ENCODE data around the gene ACTL8. TPM values are rescaled to one million over a fixed set of nuclear protein-coding genes. Genes with fewer than 3 reads are reported as not detected.

ACTL8 gene
- total RNA-seq, 6 experiments from 2014 or later: 0.12 to 0.14 TPM; not detected in 4

DNA sequence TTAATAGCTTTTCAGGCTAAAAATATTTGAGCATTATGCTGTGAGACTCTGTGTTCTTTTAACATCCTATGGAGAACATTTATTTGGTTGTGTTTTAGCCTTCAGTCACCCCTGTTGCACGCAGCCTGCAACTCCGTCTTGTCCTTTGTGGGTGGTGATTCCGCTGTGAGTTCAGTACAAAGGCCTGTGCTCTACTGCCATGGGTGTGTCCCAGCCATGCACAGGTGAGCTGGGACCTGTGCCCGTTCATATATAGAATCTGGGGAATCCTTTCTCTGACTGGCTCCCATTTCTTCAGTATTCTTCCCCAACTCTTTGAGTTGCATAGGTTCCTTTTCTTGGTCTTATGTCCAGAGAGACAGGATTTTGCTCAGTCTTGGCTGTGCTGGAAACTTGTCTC is 61.4 kb downstream of the ACTL8 start:
- H3K27ac Mint-ChIP-seq: no peak overlapping the region
- no peak overlapping the region for H3K4me3 Mint-ChIP-seq
- peaks cover 15% of the 10 kb centered on the region for H3K27me3 Mint-ChIP-seq (ENCODE audit: insufficient read depth)
- H3K9me3 Mint-ChIP-seq: no peaks in the 10 kb centered on the region
- no peak for DNase-seq
- TF ChIP-seq, protein P1, sequence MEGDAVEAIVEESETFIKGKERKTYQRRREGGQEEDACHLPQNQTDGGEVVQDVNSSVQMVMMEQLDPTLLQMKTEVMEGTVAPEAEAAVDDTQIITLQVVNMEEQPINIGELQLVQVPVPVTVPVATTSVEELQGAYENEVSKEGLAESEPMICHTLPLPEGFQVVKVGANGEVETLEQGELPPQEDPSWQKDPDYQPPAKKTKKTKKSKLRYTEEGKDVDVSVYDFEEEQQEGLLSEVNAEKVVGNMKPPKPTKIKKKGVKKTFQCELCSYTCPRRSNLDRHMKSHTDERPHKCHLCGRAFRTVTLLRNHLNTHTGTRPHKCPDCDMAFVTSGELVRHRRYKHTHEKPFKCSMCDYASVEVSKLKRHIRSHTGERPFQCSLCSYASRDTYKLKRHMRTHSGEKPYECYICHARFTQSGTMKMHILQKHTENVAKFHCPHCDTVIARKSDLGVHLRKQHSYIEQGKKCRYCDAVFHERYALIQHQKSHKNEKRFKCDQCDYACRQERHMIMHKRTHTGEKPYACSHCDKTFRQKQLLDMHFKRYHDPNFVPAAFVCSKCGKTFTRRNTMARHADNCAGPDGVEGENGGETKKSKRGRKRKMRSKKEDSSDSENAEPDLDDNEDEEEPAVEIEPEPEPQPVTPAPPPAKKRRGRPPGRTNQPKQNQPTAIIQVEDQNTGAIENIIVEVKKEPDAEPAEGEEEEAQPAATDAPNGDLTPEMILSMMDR (IDR thresholded peaks at IDR 0.05): no peak
- no peaks in the 10 kb centered on the region for H3K36me3 Mint-ChIP-seq (ENCODE audit: low read depth)
- H3K4me1 Mint-ChIP-seq (ENCODE audit: low read depth): no peaks in the 10 kb centered on the region

DNA sequence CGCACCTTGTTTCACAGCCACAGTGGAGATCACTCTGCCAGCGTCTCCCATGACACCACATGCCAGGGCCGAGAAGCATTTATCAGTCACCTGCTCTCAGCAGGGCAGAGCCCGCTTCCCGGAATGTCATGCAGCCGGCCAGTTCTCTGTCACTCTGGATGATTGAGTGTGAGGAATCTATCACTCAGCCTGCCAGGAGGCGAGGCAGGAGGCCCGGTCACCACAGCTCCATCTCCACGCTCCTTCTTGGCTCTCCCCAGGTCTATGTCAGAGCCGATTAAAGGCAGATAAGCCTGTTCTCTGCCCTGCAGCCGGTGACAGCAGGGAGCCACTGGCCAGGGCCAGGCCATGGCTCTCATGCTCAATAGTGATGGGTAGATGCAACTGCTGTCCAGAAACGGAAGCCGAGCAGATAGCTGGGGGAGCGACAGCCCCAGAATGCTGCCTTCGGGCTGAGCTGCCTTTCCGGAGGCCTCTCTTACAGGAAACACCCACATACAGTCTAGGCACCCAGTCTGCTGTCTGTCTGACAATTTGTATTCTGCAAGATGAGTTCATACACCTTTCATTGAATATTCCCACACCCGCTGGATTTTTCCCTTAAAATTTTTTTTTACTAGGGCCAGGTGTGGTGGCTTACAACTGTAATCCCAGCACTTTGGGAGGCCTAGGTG is 64.1 kb downstream of the ACTL8 start:
- TF ChIP-seq, protein P1 (IDR thresholded peaks at IDR 0.05): no peak
- no peak overlapping the region for H3K27ac Mint-ChIP-seq
- no peaks in the 10 kb centered on the region for H3K36me3 Mint-ChIP-seq (ENCODE audit: low read depth)
- DNase-seq: no peak
- no peak overlapping the region for H3K4me3 Mint-ChIP-seq
- no peaks in the 10 kb centered on the region for H3K4me1 Mint-ChIP-seq (ENCODE audit: low read depth)
- H3K9me3 Mint-ChIP-seq: no peaks in the 10 kb centered on the region
- peaks cover 18% of the 10 kb centered on the region for H3K27me3 Mint-ChIP-seq (ENCODE audit: insufficient read depth)

DNA sequence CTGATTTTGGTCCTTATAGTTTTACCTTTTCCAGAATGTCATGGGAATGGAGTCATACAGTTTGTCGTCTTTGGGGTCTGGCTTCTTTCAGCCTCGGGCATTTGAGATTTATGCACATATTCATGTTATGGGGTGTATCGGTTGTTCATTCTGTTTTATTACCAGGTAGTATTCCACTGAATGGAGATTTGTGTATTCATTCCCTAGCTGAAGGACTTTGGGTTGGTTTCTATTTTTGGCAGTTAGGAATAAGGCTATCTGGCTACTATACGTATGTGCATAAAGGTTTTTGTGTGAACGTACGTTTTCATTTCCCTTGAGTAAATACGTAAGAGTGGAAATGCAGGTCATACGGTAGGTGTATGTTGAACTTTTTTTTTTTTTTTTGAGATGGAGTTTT is 65.1 kb downstream of the ACTL8 start:
- H3K4me3 Mint-ChIP-seq: no peak overlapping the region
- H3K4me1 Mint-ChIP-seq (ENCODE audit: low read depth): no peaks in the 10 kb centered on the region
- TF ChIP-seq, protein P1 (IDR thresholded peaks at IDR 0.05): no peak
- DNase-seq: no peak
- peaks cover 18% of the 10 kb centered on the region for H3K27me3 Mint-ChIP-seq (ENCODE audit: insufficient read depth)
- H3K27ac Mint-ChIP-seq: no peak overlapping the region
- H3K36me3 Mint-ChIP-seq (ENCODE audit: low read depth): no peaks in the 10 kb centered on the region
- H3K9me3 Mint-ChIP-seq: no peaks in the 10 kb centered on the region

DNA sequence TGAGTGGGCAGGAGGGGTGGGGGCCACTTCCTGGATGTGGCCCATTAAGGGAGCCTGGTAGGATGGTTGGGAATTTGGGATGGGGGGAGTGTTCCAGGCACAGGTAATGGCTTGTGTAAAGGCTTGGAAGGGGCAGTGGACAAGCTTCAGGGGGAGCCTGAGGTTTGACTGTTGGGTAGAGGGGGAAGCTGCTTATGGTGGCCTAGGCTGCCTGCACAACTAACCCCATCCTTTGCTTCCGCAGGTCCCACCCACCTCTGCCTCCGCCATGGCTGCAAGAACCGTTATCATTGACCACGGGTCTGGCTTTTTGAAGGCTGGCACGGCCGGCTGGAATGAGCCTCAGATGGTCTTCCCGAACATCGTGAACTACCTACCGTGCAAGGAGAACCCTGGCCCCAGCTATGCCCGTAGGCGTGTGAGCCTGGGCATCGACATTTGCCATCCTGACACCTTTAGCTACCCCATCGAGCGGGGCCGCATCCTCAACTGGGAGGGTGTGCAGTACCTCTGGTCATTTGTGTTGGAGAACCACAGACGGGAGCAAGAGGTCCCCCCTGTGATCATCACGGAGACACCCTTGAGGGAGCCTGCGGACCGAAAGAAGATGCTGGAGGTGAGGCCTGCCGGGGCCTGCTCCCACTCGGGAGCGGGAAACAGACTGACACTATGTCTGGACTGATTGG is 67.8 kb downstream of the ACTL8 start:
- Mint-ChIP-seq H3K27me3 (ENCODE audit: insufficient read depth) (peaks cover 15% of the 10 kb centered on the region), H3K4me3 (no peak overlapping the region), H3K36me3 (ENCODE audit: low read depth) (no peaks in the 10 kb centered on the region), H3K27ac (no peak overlapping the region), H3K4me1 (ENCODE audit: low read depth) (no peaks in the 10 kb centered on the region), H3K9me3 (no peaks in the 10 kb centered on the region)
- TF ChIP-seq, protein P1 (IDR thresholded peaks at IDR 0.05): no peak
- DNase-seq: no peak

DNA sequence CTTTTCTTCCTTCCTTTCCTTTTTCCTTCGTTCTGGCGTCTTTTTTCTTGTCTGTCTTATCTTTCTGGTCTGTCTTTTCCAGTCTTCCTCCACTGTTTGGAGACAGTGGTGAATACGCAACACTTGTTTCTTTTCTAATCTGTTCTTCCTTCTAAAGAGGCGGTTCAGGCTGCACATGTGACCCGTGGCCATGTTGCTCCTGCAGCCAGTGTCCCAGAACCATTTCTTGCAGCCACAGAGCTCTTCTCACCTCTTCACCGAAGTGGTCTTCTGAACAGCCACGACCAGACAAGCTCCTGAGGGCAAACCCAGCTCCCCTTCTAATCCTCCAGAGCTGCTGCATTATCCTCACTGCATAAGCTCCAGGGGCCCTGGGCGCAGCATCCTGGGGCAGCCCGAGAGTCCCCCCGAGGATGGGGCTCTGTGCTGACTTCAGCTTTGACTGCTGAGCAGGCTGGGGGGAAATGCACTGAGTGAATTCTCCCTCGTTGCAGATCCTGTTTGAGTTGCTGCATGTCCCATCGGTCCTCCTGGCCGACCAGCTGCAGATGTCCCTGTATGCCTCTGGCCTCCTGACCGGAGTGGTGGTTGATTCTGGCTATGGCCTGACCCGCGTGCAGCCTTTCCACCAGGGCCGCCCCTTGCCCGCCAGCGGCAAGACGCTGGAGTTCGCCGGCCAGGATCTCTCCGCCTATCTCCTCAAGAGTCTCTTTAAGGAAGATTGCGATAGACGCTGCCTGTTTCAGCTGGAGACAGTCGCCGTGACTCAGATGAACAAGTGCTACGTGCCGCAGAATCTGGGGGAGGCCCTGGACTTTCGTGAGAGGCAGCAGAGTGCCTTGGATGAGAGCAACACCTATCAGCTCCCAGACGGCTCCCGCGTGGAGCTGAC is 70.4 kb downstream of the ACTL8 start:
- no peak overlapping the region; the same call in 1 of the 2 replicates for H3K4me3 Mint-ChIP-seq
- no peaks in the 10 kb centered on the region for H3K4me1 Mint-ChIP-seq (ENCODE audit: low read depth)
- no peak for DNase-seq
- H3K9me3 Mint-ChIP-seq: no peaks in the 10 kb centered on the region
- no peaks in the 10 kb centered on the region for H3K36me3 Mint-ChIP-seq (ENCODE audit: low read depth)
- no peak overlapping the region for H3K27ac Mint-ChIP-seq
- TF ChIP-seq, protein P1 (IDR thresholded peaks at IDR 0.05): no peak
- H3K27me3 Mint-ChIP-seq (ENCODE audit: insufficient read depth): peaks cover 13% of the 10 kb centered on the region; the same call in 1 of the 2 replicates

Measured in HFFc6 (cell line).